Right lobe of liver (tissue), 6 donors: ENCODE data around the gene IRF5. TPM values are rescaled to one million over a fixed set of nuclear protein-coding genes. Genes with fewer than 3 reads are reported as not detected.
"Not testable (repeated sequence)": the region's sequence is repeated elsewhere in the genome, so short reads cannot be mapped to it uniquely, and the experiment has no call there.

Experiments used
- ATAC-seq, 4 donors: fragments of 200-7000 bp; cut with Tn5 transposase; one replicate each; pipeline ENCODE4 v1.9.1; 2020; ENCODE audit warnings: mild to moderate bottlenecking in 4 of 4, moderate library complexity in 4 of 4
- DNase-seq, 3 donors: peaks; one replicate each; pipeline ENCODE4 v3.0.0-alpha.2; 2020
- H3K27ac ChIP-seq, 3 donors: fragments of 200-600 bp; one replicate each; pipeline ENCODE4 v1.8.0; 2022
- H3K27me3 ChIP-seq, 2 donors: fragments of 200-600 bp; one replicate each; pipeline ENCODE4 v1.8.0; 2022
- H3K36me3 ChIP-seq, 4 donors: fragments of 200-600 bp; sonication (generic) in 1 of 4; one replicate each; pipeline versions ENCODE4 v1.5.1 to v1.8.0; 2017 to 2022; ENCODE audit warnings: control low read depth in 1 of 4
- H3K4me1 ChIP-seq, 4 donors: fragments of 200-600 bp; sonication (generic) in 1 of 4; one replicate each; pipeline versions ENCODE4 v1.5.1 to v1.8.0; 2017 to 2022; ENCODE audit warnings: control low read depth in 1 of 4
- H3K4me3 ChIP-seq, 3 donors: fragments of 200-600 bp; one replicate each; pipeline ENCODE4 v1.8.0; 2022
- H3K9me3 ChIP-seq, 4 donors: fragments of 200-600 bp; sonication (generic) in 1 of 4; one replicate each; pipeline versions ENCODE4 v1.5.1 to v1.8.0; 2017 to 2022; ENCODE audit warnings: control low read depth in 1 of 4
- CTCF ChIP-seq, 4 donors: fragments of 200-600 bp in 3 of 4; fragments of 450-650 bp in 1 of 4; IDR thresholded peaks; one replicate each; pipeline versions ENCODE4 v1.5.1 to v1.8.0; 2016 to 2022; ENCODE audit warnings: antibody characterized with exemption in 4 of 4, mild to moderate bottlenecking in 2 of 4
- POLR2A ChIP-seq: fragments of 450-650 bp; IDR thresholded peaks from one replicate; pipeline ENCODE4 v1.6.1; 2017; ENCODE audit warnings: antibody characterized with exemption, mild to moderate bottlenecking
- WGBS: methylation state at CpG from one replicate; pipeline ENCODE4 v1.1.6; 2018; ENCODE audit warnings: low coverage, low lambda C conversion rate; ENCODE audit not compliant: insufficient coverage; ENCODE audit errors: missing lambda C conversion rate; 5-methylcytosine and 5-hydroxymethylcytosine counted together
- intact Hi-C, 2 donors: fragments of 100-400 bp; cut with DNase I; formaldehyde crosslinking; loops; one replicate each; pipeline versions ENCODE4 v1.11.2 to v1.14.1; 2022
- total RNA-seq, 6 experiments: library from RNA; depleted of rRNA in 2 of 6; stranded (reverse); fragments of >200 nt in 2 of 6; fragmentation: NEBNext Ultra II Directional in 3 of 6; extraction: Animal tissue kit (Norgen Biotek cat#: 25700) in 3 of 6; gene quantifications; one replicate each; pipeline versions ENCODE4 v1.1.0 to v1.2.4, GENCODE V29; 2016 to 2023
- donor health status: DM: no; HTN: yes; CAD: no.
- donor health status: DM: no; HTN: no; CAD: no.
- donor health status: DM: no; HTN: no; CAD: no.
- donor health status: DM: no; HTN: yes; CAD: no.
- donor health status: DM: no; HTN: yes; CAD: no.

Gene IRF5
- total RNA-seq, 6 experiments from 2014 or later = 4.6 to 8.9 (median 6.4) TPM

- H3K27ac ChIP-seq = no peak overlapping the region
- no peaks in the 10 kb centered on the region for H3K9me3 ChIP-seq
- DNase-seq (peak in 1 of 3 donors; percentile 22), ATAC-seq (peak; percentile 6 to 28 (median 16))
- H3K27me3 ChIP-seq = no peaks in the 10 kb centered on the region
- WGBS = 16% methylated on average over 24 of the region's 42 CpGs
- no peaks in the 10 kb centered on the region for H3K36me3 ChIP-seq
- H3K4me3 ChIP-seq = peak overlapping the region in 1 of 3 donors; percentile 9
- intact Hi-C loops = loop anchor here in 1 of 2 donors (5.0 kb wide), 1 partner anchor 182 kb away; no protein-coding TSS in a partner anchor
- H3K4me1 ChIP-seq = peaks cover 0 to 4% (median 0%) of the 10 kb centered on the region in 4 donors
- TF ChIP-seq CTCF (IDR thresholded peaks at IDR 0.05) = no peak
- no peak for TF ChIP-seq POLR2A
Observed at GRCh38 chr7:128909625-128910568, 27.8 kb upstream of the IRF5 start.

GRCh38 chr7:128910569-128910945 lies 27.2 kb upstream of the IRF5 start, which contains the start of gene KCP:
TSS of gene KCP (minus strand) at chr7:128910709. CDS start at chr7:128910676, 33 bp downstream.
- peak within 1 kb of the TSS in 1 of 3 donors; percentile 9 for H3K4me3 ChIP-seq
- peak in 3 of 4 donors; percentile 10 to 20 (median 17) for ATAC-seq

GRCh38 chr7:128911423-128912031 lies 26.2 kb upstream of the IRF5 start:
- intact Hi-C loops = loop anchor here in 1 of 2 donors (5.0 kb wide), 1 partner anchor 181 kb away; no protein-coding TSS in a partner anchor
- 55% methylated on average over 2 of the region's 8 CpGs for WGBS
- no peaks in the 10 kb centered on the region for H3K36me3 ChIP-seq
- no peaks in the 10 kb centered on the region for H3K9me3 ChIP-seq
- H3K4me1 ChIP-seq = peaks cover 0 to 4% (median 0%) of the 10 kb centered on the region in 4 donors
- ATAC-seq (peak in 1 of 4 donors; percentile 5), DNase-seq (no peak)
- TF ChIP-seq POLR2A (no peak), CTCF (IDR thresholded peaks at IDR 0.05) (no peak)
- no peaks in the 10 kb centered on the region for H3K27me3 ChIP-seq
- H3K27ac ChIP-seq = no peak overlapping the region
- H3K4me3 ChIP-seq = no peak overlapping the region

More at GRCh38 chr7:128910569-128910945, 27.2 kb upstream of the IRF5 start, which contains the start of gene KCP:
- TF ChIP-seq CTCF (IDR thresholded peaks at IDR 0.05) (no peak), POLR2A (no peak)
- intact Hi-C loops = loop anchor here in 1 of 2 donors (5.0 kb wide), 1 partner anchor 182 kb away; no protein-coding TSS in a partner anchor
- whole genome bisulfite sequencing = no CpG with 5 or more reads among the region's 34 CpGs
- Histone ChIP-seq H3K9me3 (no peaks in the 10 kb centered on the region), H3K27ac (no peak within 1 kb of the TSS), H3K4me1 (peaks cover 0 to 4% (median 0%) of the 10 kb centered on the region in 4 donors), H3K27me3 (no peaks in the 10 kb centered on the region), H3K36me3 (no peaks in the 10 kb centered on the region)
- DNase-seq = peak in 1 of 3 donors; percentile 16

GRCh38 chr7:128912281-128912680 lies 25.4 kb upstream of the IRF5 start:
- Histone ChIP-seq H3K9me3 (no peaks in the 10 kb centered on the region), H3K4me3 (no peak overlapping the region), H3K4me1 (peaks cover 0 to 4% (median 0%) of the 10 kb centered on the region in 4 donors), H3K27me3 (no peaks in the 10 kb centered on the region), H3K27ac (no peak overlapping the region), H3K36me3 (no peaks in the 10 kb centered on the region)
- TF ChIP-seq POLR2A (no peak), CTCF (IDR thresholded peaks at IDR 0.05) (no peak)
- 33% methylated on average over 1 of the region's 3 CpGs for WGBS
- ATAC-seq (no peak), DNase-seq (no peak)
- intact Hi-C loops = loop anchor here in 1 of 2 donors (5.0 kb wide), 1 partner anchor 180 kb away; no protein-coding TSS in a partner anchor

GRCh38 chr7:128912709-128913495 lies 24.8 kb upstream of the IRF5 start:
- not testable (repeated sequence) for H3K27me3 ChIP-seq, H3K27ac ChIP-seq, H3K4me3 ChIP-seq, DNase-seq, H3K9me3 ChIP-seq, H3K4me1 ChIP-seq, ATAC-seq, H3K36me3 ChIP-seq
- intact Hi-C loops = loop anchor here in 1 of 2 donors (5.0 kb wide), 1 partner anchor 179 kb away; no protein-coding TSS in a partner anchor
- 61% methylated on average over 3 of the region's 20 CpGs for WGBS
